Neuronal stem cell (in vitro differentiated cells): ENCODE measurements around the gene NOL4L.

Experiments
- DNase-seq: peaks from one replicate; pipeline ENCODE4 v3.0.0-alpha.2; 2013; ENCODE audit warnings: low spot score
- H2AFZ ChIP-seq: one replicate; pipeline ENCODE4 v1.6.1; 2013; ENCODE audit warnings: mild to moderate bottlenecking, low read length, inconsistent platforms
- H2AK5ac ChIP-seq: 2 replicates; pipeline ENCODE4 v1.6.1; 2013; ENCODE audit warnings: low read depth, mild to moderate bottlenecking, inconsistent platforms, low read length, moderate library complexity, mixed read lengths
- H2BK120ac ChIP-seq: 2 replicates; pipeline ENCODE4 v1.6.1; 2013; ENCODE audit warnings: low read depth, mild to moderate bottlenecking, inconsistent platforms, low read length, moderate library complexity, mixed read lengths
- H2BK12ac ChIP-seq: one replicate; pipeline ENCODE4 v1.6.1; 2013; ENCODE audit warnings: low read length, inconsistent platforms
- H2BK15ac ChIP-seq: 2 replicates; pipeline ENCODE4 v1.6.1; 2013; ENCODE audit warnings: mild to moderate bottlenecking, low read length, inconsistent platforms, mixed read lengths
- H2BK5ac ChIP-seq: one replicate; pipeline ENCODE4 v1.6.1; 2013; ENCODE audit warnings: inconsistent platforms, mild to moderate bottlenecking, low read length, moderate library complexity
- H3K14ac ChIP-seq: one replicate; pipeline ENCODE4 v1.6.1; 2013; ENCODE audit warnings: low read length, inconsistent platforms
- H3K18ac ChIP-seq: 2 replicates; pipeline ENCODE4 v1.6.1; 2013; ENCODE audit warnings: low read length, inconsistent platforms
- H3K23ac ChIP-seq: 2 replicates; pipeline ENCODE4 v1.6.1; 2013; ENCODE audit warnings: low read depth, mild to moderate bottlenecking, mixed read lengths, low read length, inconsistent platforms; ENCODE audit not compliant: poor library complexity
- H3K27ac ChIP-seq: replicated peaks from 3 replicates; pipeline ENCODE4 v1.5.1; 2013; ENCODE audit warnings: low read length, inconsistent platforms
- H3K27me3 ChIP-seq, 3 experiments: 2 replicates each; pipeline ENCODE4 v1.6.1; 2013; ENCODE audit warnings: low read length in 3 of 3, mild to moderate bottlenecking in 2 of 3, inconsistent platforms in 1 of 3, low read depth in 1 of 3, mixed read lengths in 1 of 3, moderate library complexity in 1 of 3; ENCODE audit not compliant: control insufficient read depth in 3 of 3, insufficient read depth in 3 of 3
- H3K36me3 ChIP-seq, 2 donors: replicated peaks in 1 of 2; 2 replicates each; pipeline ENCODE4 v1.6.1; 2013; ENCODE audit warnings: low read length in 2 of 2; ENCODE audit not compliant: control insufficient read depth in 2 of 2, insufficient read depth in 2 of 2
- H3K4ac ChIP-seq: 2 replicates; pipeline ENCODE4 v1.6.1; 2013; ENCODE audit warnings: inconsistent platforms, mild to moderate bottlenecking, low read length, moderate library complexity
- H3K4me1 ChIP-seq, 2 donors: 1 replicate in 1 of 2; 2 replicates in 1 of 2; pipeline ENCODE4 v1.6.1; 2013; ENCODE audit warnings: low read length in 2 of 2, low read depth in 1 of 2; ENCODE audit not compliant: control insufficient read depth in 2 of 2, insufficient read depth in 1 of 2
- H3K4me2 ChIP-seq: one replicate; pipeline ENCODE4 v1.6.1; 2013; ENCODE audit warnings: mild to moderate bottlenecking, low read length, inconsistent platforms; ENCODE audit not compliant: insufficient read depth, poor library complexity, severe bottlenecking
- H3K4me3 ChIP-seq, 2 donors: 2 replicates each; pipeline ENCODE4 v1.5.1; 2013; ENCODE audit warnings: low read length in 2 of 2, mild to moderate bottlenecking in 2 of 2, inconsistent platforms in 1 of 2, moderate library complexity in 1 of 2
- H3K79me1 ChIP-seq: one replicate; pipeline ENCODE4 v1.6.1; 2013; ENCODE audit warnings: low read depth, mild to moderate bottlenecking, inconsistent platforms, low read length, moderate library complexity
- H3K9ac ChIP-seq: one replicate; pipeline ENCODE4 v1.6.1; 2013; ENCODE audit warnings: mild to moderate bottlenecking, low read depth, low read length, inconsistent platforms; ENCODE audit not compliant: poor library complexity
- H3K9me3 ChIP-seq, 2 donors: replicated peaks in 1 of 2; 2 replicates each; pipeline versions ENCODE3 to v1.6.1; 2013; ENCODE audit warnings: low read length in 2 of 2, mild to moderate bottlenecking in 2 of 2, inconsistent platforms in 1 of 2, low read depth in 1 of 2, mixed read lengths in 1 of 2, moderate library complexity in 1 of 2; ENCODE audit not compliant: control insufficient read depth in 2 of 2, insufficient read depth in 1 of 2
- H4K8ac ChIP-seq: one replicate; pipeline ENCODE4 v1.6.1; 2013; ENCODE audit warnings: low read depth, mild to moderate bottlenecking, inconsistent platforms, low read length, moderate library complexity
- H4K91ac ChIP-seq: one replicate; pipeline ENCODE4 v1.6.1; 2013; ENCODE audit warnings: low read length, low read depth, mild to moderate bottlenecking, inconsistent platforms; ENCODE audit not compliant: poor library complexity
- WGBS, 2 donors: extraction: QIAGEN DNeasy Blood & Tissue Kit; methylation state at CpG; one replicate each; pipeline ENCODE4 v1.1.7; 2013; ENCODE audit warnings: missing lambda C conversion rate in 2 of 2, mixed read lengths in 1 of 2; ENCODE audit not compliant: insufficient read length in 2 of 2, insufficient replicate concordance in 1 of 2; ENCODE audit errors: extremely low coverage in 2 of 2; 5-methylcytosine and 5-hydroxymethylcytosine counted together

Gene NOL4L

DNA sequence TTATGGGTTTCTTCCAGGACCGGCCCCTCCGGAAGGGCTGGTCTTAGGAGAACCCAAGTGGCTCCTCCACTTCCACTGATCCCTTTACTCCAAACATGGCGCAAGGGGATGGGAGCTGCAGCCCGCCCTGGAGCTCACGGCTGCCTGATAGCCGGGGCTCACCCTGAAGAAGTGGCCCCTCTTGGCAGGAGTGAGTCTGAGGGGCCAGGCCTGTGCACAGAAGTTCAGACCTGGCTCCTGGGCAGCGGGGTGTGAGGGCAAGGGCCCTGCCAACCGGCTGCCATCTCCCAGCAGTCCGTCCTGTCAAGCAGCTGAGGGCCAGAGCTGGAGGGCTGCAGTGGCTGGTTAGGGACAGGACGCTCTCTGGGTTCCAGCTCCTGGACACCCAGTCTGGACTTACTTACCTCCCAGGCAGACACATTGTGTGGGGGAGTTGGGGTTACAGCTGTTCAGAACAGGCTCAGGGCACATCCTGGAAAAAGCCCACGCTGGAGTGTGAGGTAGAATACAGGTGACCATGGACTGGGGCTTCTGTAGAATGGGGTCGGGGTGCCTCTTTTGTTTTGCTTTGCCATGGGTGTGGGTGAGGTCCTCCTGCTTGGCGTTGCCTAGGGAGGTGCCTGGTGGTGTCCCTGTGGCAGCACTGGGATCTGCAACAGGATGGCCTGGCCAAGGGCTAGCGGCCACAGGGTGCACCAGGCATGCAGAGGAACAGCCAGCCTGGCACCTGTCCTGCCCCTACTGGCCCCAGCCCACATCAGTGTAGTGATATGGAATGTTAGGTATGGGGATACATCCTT lies 138.6 kb downstream of the NOL4L start:
- no peak overlapping the region for H3K4me2 ChIP-seq
- no peak overlapping the region for H2AK5ac ChIP-seq
- H3K9ac ChIP-seq: peak overlapping the region; percentile 22
- peaks cover 0 to 21% of the 10 kb centered on the region in 2 donors for H3K4me1 ChIP-seq
- no CpG with 5 or more reads among the region's 14 CpGs for WGBS, 2 donors
- H3K4ac ChIP-seq: no peak overlapping the region
- no peak for DNase-seq
- peaks cover 28 to 97% of the 10 kb centered on the region in 2 donors for H3K36me3 ChIP-seq
- H2BK120ac ChIP-seq: no peak overlapping the region
- no peak overlapping the region for H2BK5ac ChIP-seq
- H2BK15ac ChIP-seq: no peak overlapping the region
- H3K27ac ChIP-seq: no peak overlapping the region
- H4K8ac ChIP-seq: no peak overlapping the region
- H3K9me3 ChIP-seq: no peaks in the 10 kb centered on the region
- peaks cover 7% of the 10 kb centered on the region for H3K79me1 ChIP-seq
- H3K4me3 ChIP-seq: no peak overlapping the region
- H2BK12ac ChIP-seq: peak overlapping the region; percentile 76
- no peak overlapping the region for H3K14ac ChIP-seq
- peak overlapping the region; percentile 50 for H3K23ac ChIP-seq
- H3K18ac ChIP-seq: no peak overlapping the region
- H4K91ac ChIP-seq: no peak overlapping the region
- H3K27me3 ChIP-seq: no peaks in the 10 kb centered on the region
- no peak overlapping the region for H2AFZ ChIP-seq

DNA sequence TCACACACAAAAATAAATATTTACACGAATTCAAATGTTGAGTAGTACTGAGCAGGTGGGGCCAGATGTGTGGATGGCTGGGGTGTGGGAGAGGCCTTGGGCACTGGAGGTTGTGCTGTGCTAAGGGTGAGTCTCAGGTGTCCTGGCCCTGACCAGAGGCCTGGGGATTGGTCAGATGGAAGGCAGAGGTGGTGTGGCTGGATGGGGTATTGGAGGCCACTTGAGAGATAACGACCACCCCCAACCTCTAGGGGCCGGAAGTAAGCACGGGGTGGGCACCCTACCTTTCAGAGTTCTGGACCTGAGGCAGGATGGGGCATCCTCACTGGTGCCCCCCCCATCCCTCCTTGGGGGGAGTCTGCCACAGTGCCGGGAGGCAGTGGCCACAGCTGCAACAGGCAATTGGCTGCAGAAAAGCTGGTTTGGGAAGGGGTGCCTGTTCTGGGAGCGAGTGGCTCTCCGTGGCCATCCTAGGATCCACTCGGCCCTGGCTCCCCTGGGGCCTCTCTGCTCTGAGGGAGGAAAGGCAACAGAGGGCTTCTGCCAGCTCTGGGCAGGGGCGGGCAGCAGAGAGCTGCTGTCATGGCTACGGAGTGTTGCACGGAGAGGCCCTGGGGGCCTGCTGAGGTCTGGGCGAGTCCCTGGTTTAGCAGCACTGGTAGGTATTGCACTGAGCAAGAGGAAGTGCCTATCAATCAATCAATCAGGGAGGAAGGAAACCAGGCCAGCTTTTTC lies 139.4 kb downstream of the NOL4L start:
- no peak overlapping the region for H2BK12ac ChIP-seq
- no peak overlapping the region for H3K4ac ChIP-seq
- no CpG with 5 or more reads among the region's 12 CpGs for WGBS, 2 donors
- no peak overlapping the region for H3K4me3 ChIP-seq
- H3K27me3 ChIP-seq: no peaks in the 10 kb centered on the region
- H3K18ac ChIP-seq: no peak overlapping the region
- H3K9ac ChIP-seq: peak overlapping the region; percentile 24
- no peak overlapping the region for H2BK5ac ChIP-seq
- H3K27ac ChIP-seq: no peak overlapping the region
- no peak overlapping the region for H4K91ac ChIP-seq
- peaks cover 2% of the 10 kb centered on the region for H3K79me1 ChIP-seq
- H3K4me2 ChIP-seq: no peak overlapping the region
- H2AFZ ChIP-seq: no peak overlapping the region
- no peak overlapping the region for H2AK5ac ChIP-seq
- H3K9me3 ChIP-seq: no peaks in the 10 kb centered on the region
- peaks cover 23 to 96% of the 10 kb centered on the region in 2 donors for H3K36me3 ChIP-seq
- peak overlapping the region; percentile 50 for H3K23ac ChIP-seq
- no peak overlapping the region for H3K14ac ChIP-seq
- no peak overlapping the region for H2BK120ac ChIP-seq
- H2BK15ac ChIP-seq: no peak overlapping the region
- H3K4me1 ChIP-seq: peaks cover 0 to 16% of the 10 kb centered on the region in 2 donors
- DNase-seq: no peak
- H4K8ac ChIP-seq: no peak overlapping the region

DNA sequence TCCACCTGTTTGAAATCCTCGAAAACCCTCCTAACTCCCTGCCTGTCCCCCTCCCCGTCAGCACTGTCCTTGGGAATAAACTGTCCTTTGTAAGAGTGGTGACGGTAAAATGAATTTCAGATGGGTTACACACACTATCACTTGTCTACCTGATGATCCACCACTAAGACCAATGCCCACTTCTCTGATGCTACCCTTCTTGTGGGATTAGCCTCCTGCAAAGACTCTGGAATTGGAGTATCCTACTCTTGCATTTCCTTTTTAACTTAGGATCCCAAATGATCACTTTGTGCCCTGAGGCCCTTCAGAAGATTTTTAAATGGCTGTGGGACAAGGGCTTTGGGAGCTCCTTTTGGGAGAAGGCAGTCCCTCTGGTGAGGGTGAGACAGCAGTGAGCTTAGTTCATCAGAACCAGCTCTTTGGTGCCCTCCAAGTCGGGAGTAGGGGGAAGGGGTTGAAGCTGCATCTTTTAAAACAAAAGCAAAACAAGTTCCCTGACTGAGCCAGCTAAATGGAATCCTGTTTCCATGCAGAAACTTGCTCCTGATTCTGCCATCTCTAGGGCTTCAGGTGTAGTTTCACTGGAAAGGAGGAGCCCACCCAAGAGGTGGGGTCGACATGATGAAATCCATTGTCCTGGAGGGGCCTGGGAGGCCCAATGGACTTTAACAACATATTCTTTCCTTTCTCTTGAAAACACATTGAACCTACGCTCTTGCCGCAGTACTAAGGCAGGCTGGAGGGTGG lies 140.5 kb downstream of the NOL4L start:
- H3K4ac ChIP-seq: no peak overlapping the region
- H3K36me3 ChIP-seq: peaks cover 23 to 96% of the 10 kb centered on the region in 2 donors
- no peak overlapping the region for H3K4me2 ChIP-seq
- WGBS, 2 donors: no CpG with 5 or more reads among the region's 7 CpGs
- H3K4me3 ChIP-seq: no peak overlapping the region
- no peak overlapping the region for H2BK5ac ChIP-seq
- no peak overlapping the region for H2BK12ac ChIP-seq
- H4K91ac ChIP-seq: no peak overlapping the region
- peak overlapping the region; percentile 44 for H3K27ac ChIP-seq
- H3K4me1 ChIP-seq: peaks cover 0 to 12% of the 10 kb centered on the region in 2 donors
- no peak overlapping the region for H2AFZ ChIP-seq
- no peak overlapping the region for H2BK120ac ChIP-seq
- no peaks in the 10 kb centered on the region for H3K27me3 ChIP-seq
- no peak overlapping the region for H3K18ac ChIP-seq
- no peak overlapping the region for H3K9ac ChIP-seq
- H2BK15ac ChIP-seq: no peak overlapping the region
- H3K79me1 ChIP-seq: peaks cover 5% of the 10 kb centered on the region
- no peak overlapping the region for H3K14ac ChIP-seq
- no peak overlapping the region for H2AK5ac ChIP-seq
- H3K9me3 ChIP-seq: no peaks in the 10 kb centered on the region
- H4K8ac ChIP-seq: no peak overlapping the region
- DNase-seq: no peak
- no peak overlapping the region for H3K23ac ChIP-seq
